ENCODE results near the gene LDB2.

Gene LDB2

GRCh38 chr4:16790508-16790907 is 107.9 kb downstream of the LDB2 start:
- no peak for DNase-seq

GRCh38 chr4:16788868-16789267 is 109.6 kb downstream of the LDB2 start:
- DNase-seq, result no peak

DNA sequence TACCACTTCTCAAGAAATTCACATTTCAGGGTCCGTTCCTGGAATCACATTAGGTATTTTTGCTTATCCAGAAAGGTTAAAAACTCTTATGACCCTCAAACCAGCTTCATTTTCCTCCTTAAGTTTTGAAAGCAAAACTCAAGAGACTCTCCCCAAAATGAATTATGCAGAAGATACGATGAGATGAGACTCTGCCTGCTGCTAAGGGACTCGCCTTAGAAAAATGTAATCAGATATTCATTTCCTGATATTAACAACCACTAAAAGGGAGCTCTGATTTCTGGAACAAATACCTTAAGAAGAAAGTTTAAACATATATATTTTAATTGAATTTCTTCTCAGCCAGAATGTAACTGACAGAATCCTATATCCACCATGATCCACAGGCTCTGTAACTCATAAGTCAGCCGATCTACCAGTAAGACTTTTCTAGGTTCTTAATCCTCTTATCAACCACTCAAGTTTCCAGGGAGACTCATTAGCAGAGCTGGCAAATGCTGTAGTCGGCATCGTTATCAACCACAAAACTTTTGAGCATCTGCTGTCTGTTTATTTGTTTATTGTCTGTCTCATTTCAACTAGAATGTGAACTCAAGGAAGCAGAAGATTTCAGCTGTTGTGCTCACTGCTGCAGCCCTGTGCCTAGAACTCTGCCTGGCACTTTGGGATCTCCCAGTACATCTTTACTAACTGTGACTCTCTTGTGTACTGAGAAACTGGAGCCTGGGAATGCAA is 112.5 kb downstream of the LDB2 start:
- no peak for DNase-seq

DNA sequence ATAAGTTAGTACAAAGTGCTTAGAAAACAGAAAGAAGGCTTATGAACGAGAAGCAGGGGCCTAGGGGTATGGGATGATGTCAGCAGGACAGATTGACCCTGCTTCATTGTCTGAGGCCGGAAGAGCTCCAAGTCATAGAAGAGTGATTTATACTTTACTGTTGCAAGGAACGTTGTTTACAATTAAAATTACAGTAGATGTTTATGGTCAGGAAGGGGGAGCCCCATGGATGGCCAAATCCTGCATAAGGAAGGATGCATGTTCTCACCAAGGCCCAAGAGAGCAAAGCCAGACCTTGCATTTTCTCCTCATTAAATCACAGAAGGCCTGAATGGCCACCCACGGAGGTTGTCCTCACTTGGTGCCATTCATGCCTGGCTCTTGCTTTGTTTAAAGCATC is 115.3 kb downstream of the LDB2 start:
- DNase-seq, result no peak

GRCh38 chr4:16779028-16779675 is 119.3 kb downstream of the LDB2 start:
- no peak for DNase-seq

GRCh38 chr4:16777726-16778125 is 120.7 kb downstream of the LDB2 start:
- no peak for DNase-seq

- no peak for DNase-seq
Observed at GRCh38 chr4:16775411-16776154, 122.9 kb downstream of the LDB2 start.

- no peak for DNase-seq
Observed at GRCh38 chr4:16772366-16772850, 126.0 kb downstream of the LDB2 start.

DNA sequence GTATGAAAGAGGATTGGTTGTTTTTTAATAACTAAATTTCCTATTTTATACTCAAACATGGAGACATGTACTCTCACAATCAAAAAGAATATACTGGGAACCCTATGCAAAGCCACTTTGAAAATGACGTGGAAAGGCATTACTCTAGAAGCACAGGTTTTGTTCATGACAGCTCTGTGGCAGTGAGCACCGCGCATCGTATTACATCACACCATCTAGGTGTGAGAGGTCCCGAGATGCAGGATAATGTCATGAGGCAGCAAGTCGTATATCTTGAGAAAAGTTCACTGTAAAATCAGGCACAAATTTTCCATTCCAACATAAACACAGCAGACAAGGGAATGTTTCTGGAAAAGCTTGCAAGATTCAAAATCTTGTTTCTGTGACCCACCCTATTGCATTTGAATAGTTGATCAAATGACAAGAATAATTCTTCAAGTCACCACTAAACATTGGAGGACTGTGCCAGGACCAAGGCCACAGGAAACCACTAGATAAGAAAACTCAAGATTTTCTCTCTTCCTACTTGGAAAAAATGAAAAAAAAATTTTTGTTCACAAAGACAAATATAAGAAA is 127.6 kb downstream of the LDB2 start:
- no peak for DNase-seq

DNA sequence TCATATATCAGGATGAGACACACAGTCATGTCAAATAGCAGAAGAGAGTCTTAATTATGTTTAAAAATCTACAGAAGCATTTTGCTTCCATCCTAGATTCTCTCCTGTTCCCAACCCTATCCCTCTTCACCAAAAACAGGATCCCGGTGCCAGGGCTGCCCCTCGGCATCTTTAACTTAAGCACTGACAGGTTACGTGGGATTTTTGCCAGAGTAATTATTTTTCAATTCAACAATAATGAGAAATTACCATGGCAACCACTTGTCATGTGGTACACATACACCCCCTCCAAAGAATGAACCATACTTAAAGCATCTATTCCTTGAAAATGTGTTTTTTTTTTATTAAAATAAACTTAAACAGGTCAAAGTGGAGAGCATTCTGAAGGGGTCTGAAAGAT is 130.6 kb downstream of the LDB2 start:
- DNase-seq, result no peak

DNA sequence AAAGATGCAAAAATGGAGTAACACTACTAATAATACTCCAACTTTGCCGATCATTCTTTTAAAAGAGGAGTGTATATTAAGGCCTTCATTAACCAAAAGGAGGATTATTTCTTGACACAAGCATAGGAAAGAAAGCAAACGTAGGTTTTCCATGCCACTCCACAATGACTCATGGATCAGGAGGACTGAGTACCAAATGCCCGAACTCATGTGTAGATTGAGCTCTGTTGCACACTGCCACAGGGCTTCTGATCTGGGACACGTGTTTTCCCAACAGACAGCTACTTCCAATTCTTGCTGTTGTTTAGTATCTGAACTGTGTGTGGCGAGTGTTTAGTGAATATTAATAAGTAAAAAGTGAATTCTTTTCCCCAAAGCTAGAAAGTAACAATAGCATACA is 131.2 kb downstream of the LDB2 start:
- DNase-seq, result no peak

- no peak for DNase-seq
Observed at GRCh38 chr4:16765546-16765945, 132.9 kb downstream of the LDB2 start.

- no peak for DNase-seq
Observed at GRCh38 chr4:16764622-16765021, 133.8 kb downstream of the LDB2 start.

GRCh38 chr4:16760617-16761363 is 137.7 kb downstream of the LDB2 start:
- DNase-seq, result no peak

DNA sequence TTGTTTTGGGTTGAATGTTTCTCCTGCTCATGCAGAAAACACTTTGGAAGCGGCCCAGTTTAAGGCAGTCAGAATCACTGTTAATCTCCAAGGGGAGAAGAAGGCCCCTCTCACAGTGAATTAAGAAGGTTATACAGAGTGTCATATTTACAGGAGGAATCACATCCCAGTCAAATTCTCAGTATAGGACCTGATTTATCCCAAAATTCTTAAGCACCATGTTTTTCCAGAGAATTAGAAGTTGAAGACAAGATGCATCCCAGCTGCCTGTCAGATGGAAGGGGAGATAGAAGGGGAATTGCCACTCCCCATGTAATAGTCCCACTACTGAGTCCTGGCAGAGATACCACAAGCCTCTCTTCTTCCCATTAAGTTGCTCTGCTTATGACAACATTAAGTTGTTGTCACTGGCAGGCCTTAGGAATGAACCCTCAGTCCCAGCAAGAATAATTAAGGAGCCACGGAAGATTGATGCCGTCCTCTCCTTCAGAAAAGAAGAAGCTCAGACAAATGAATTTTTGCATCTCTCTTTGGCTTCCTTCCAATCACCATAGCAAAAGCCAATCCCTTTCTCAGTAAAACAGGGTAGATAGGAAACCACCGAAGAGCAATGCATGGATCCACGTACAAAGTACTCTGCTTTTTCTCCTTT is 138.4 kb downstream of the LDB2 start:
- DNase-seq, result no peak

DNA sequence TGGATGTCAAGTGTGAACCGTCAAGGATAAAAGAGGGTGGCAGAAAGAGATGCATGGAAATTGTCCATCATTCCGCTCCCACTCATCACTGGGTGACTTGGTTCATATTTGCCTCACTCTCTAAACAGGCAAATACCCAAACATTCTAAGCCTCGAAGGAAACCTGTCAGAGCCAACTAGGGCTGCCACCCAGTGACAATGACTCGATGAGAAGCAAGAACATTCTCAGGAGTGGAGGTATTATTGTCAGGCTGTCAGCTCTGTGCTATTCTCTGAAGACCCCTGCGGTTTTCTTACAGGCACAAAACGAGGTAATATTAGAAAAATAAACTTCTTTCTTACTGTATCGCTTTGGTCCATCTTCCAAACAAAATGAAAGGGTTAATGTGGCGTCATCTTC is 139.6 kb downstream of the LDB2 start:
- DNase-seq, result no peak

- no peak for DNase-seq
Observed at GRCh38 chr4:16758255-16758654, 140.2 kb downstream of the LDB2 start.

GRCh38 chr4:16757080-16757521 is 141.3 kb downstream of the LDB2 start:
- no peak for DNase-seq

DNA sequence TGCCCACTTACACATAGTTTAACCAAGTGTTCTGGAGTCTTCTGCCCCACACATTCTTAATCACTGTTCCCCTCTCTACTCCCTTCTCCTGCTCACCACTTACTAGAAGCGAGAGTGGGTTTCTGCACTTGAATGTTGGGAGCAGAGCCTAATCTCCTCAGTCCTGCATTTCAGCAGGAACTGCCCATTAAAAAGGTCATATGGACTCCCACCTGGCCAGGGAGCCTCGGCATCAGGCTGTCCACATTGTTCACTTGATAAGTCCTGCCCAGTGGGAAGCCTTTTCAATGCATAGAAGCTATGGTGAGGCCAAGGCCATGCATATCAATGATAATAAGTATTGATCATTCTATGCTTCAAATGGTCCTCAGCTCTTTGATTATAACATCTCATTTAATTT is 144.3 kb downstream of the LDB2 start:
- no peak for DNase-seq

DNA sequence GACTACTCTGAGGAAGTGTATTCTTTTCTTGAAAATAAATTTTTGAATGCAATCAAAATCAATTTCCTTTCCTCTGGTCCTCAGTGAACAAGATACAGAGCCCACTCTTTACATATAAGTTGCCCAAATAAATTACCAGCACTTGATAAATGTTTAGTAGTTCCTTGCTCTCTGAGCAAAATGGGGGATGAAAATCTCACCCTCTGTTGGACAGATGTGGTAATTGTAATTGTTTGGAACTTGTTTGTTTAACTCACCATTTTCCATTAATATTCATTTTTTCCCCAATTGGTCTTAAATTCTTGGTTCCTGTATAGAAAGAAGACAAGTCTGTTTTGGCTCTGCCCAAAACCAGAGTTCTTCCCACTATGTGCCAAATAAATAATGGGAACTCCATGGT is 146.3 kb downstream of the LDB2 start:
- no peak for DNase-seq

DNA sequence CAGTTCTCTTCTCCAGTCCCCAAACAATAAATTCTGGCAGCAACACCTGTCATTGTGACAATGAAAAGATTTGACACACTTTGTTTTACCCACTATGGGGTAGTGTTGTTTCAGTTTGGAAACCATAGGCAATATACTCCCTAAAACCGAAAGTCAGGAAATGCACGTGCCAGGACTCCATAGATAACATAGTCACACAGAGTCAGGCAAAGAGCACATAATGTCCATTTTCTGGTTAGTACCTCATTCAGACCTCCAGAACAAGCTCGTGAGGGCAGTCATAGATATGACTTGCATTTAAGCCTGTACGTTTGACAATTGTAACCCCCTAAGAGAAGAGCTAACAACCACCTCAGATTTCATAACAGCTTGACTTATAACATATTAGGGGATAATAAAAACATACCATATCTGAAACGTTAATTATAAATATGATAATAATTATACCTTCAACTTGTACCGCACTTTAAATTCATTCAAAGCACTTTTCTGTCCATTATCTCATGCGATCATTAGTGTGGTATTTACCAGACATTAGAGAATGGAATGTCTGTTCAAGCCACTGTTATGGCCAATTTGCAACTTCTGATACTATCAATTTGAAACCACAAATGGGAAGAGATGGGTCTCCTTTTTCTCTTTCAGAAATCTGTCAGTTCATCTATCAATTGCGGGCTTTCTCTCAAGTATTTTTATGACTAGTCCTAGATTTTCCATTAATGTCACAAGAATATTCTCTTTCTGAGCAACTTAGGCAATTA is 147.4 kb downstream of the LDB2 start:
- no peak for DNase-seq

Data from inflammatory macrophage treated with lipopolysaccharide for 4 hours (primary cell).